Activated T-cell treated with anti-CD3 and anti-CD28 coated beads for 24 hours (primary cell): ENCODE measurements around the gene ZNF343.
A peak's percentile ranks its signal among the peaks of the same experiment; 100 is the strongest.

ENCODE experiments used
- DNase-seq: peaks from one replicate; pipeline ENCODE4 v3.0.0-alpha.2; 2020; ENCODE audit warnings: low read depth

ZNF343 gene

GRCh38 chr20:2473516-2473915, 35.2 kb downstream of the ZNF343 start:
- DNase-seq: no peak

GRCh38 chr20:2470423-2471193, 38.1 kb downstream of the ZNF343 start, which contains the start of gene SNRPB:
SNRPB (minus strand) TSS chr20:2470789; CDS start chr20:2470690, 99 bp downstream.
- DNase-seq: peak; percentile 95

DNA sequence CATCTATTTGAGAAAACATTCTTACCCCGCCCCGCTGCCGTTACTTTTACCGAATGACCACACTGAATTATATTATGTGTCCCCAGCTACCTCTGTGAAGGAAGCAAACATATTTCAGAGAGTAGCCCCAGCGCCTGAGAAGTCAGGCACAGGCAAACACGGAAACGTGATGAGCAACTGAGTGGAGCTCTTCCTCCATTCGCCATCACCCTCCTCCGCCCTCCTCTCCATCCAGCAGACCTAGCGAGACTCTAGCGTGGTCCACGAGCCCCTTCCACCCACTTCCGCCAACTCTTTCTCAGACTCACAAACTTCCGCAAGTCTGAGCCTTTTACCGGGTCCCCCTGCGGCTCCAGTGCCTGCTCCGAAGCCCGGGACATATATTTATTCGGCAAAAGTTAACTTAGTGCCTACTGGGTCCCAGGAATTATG, 38.7 kb downstream of the ZNF343 start:
- DNase-seq: peak; percentile 52

- DNase-seq: no peak
Measured at GRCh38 chr20:2468581-2469407, 39.9 kb downstream of the ZNF343 start.

GRCh38 chr20:2467412-2467811, 41.3 kb downstream of the ZNF343 start:
- no peak for DNase-seq

- no peak for DNase-seq
Measured at GRCh38 chr20:2465100-2465499, 43.6 kb downstream of the ZNF343 start.

GRCh38 chr20:2463616-2464365, 44.9 kb downstream of the ZNF343 start:
- no peak for DNase-seq

- no peak for DNase-seq
Measured at GRCh38 chr20:2462484-2462883, 46.2 kb downstream of the ZNF343 start.

DNA sequence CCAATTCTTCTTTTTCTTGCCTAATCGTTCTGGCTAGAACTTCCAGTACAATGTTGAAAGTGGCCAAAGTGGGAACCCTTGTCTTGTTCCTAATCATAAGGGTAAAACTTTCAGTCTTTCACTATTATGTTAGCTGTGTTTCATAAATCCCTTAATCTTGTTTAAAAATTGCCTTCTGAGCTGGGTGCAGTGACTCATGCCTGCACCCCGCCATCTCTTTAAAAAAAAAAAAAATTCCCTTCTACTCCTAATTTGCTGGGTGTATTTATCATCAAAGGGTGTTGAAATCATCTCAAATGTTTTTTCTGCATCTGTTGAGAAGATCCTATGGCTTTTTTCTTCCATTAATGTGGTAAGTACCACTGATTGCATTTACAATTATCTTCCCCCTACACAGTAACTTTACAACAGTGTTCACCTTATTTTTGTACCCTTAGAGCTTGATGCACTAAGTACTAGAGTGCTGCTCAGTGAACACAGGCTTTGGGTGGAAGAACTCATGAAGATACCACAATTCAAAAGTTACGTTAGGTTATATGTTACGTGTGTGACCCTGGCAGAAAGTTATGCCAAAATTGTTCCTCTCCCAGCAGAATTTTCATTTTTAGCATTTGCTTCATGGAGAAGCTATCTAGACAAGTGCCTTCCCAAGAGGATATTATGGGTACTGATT, 47.8 kb downstream of the ZNF343 start:
- no peak for DNase-seq

- no peak for DNase-seq
Measured at GRCh38 chr20:2459981-2460751, 48.5 kb downstream of the ZNF343 start.

DNA sequence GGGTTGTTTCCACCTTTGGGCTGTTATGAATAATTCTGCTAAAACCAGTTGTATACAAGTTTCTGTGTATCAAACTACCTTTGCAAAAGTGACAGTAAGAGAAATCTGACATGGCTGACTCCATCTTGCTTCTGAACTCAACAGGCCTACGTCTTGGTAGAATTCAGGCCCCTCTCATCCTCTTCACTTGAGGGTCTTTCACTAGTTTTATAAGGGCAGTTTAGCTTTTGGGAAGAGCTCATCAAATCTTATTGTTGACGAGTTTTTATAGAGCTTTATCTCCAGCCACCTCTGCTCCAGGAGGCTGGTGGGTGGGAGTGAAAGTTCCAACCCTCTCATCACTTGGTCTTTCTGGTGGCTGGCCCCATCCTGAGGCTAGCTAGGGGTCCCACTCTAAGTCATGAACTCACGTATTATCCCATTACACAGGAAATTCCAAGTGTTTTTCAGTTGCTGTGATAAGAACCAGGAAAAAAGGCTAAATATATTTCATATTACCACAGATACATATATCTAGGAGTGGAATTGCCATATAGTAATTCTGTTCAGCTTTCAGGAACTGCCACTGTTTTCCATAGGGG, 49.7 kb downstream of the ZNF343 start:
- no peak for DNase-seq

DNA sequence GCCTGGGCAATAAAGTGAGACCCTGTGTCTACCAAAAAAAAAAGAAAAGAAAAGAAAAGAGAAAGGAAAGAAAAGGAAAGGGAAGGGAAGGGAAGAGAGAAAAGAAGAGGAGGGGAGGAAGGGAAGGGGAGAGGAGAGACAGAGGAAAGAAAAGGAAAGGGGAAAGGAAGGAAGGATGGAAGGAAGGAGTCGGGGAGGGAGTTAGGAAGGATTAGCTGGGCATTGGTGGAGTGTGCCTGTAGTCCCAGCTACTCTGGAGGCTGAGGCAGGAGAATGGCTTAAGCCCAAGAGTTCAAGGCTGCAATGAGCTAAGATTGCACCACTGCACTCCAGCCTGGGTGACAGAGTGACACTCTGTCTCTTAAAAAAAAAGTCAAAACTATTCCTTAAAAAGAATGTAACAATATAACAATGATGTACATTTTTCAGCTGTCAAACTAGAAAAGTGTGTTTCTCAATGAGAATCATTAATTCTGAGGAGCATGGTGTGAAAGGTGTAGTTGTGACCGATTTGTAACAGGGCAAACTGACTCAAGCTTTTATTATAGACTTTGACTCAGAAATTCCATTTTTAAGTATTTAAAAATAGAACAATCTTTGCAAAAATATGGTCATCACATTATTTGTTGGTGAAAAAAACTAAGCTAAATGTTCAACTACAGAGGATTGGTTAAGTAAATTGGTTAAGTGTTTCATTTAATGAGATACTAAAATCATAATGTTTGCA, 52.8 kb downstream of the ZNF343 start:
- DNase-seq: no peak

GRCh38 chr20:2453792-2454191, 54.9 kb downstream of the ZNF343 start:
- no peak for DNase-seq

- peak; percentile 58 for DNase-seq
Measured at GRCh38 chr20:2451939-2452732, 56.6 kb downstream of the ZNF343 start.

- no peak for DNase-seq
Measured at GRCh38 chr20:2451422-2451821, 57.3 kb downstream of the ZNF343 start.

GRCh38 chr20:2449386-2449785, 59.3 kb downstream of the ZNF343 start:
- DNase-seq: no peak

DNA sequence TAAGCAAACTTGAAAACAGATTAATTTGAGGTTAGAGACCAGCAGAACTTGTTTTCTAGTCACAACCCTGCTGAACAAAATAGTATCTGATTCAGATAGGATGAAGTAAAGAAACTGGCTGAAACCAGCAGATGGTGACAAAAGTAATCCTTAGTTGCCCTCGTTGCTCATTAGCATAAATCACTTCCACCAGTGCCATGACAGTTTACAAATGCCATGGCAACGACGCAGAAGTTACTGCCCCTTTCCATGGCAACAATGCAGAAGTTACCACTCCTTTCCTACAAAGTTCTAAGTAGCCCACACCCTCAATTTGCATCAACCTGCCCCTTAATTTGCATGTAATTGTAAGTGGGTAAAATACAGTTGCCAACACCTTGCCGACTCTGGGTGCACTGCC, 61.9 kb downstream of the ZNF343 start:
- DNase-seq: no peak
